NK-92 (cell line): Measurements from ENCODE around the gene IRF3.

Experiments used
- DNase-seq: peaks from one replicate; lab custom pipeline; 2025; ENCODE audit not compliant: unreplicated experiment; lab: John Stamatoyannopoulos, UW

Gene IRF3, protein sequence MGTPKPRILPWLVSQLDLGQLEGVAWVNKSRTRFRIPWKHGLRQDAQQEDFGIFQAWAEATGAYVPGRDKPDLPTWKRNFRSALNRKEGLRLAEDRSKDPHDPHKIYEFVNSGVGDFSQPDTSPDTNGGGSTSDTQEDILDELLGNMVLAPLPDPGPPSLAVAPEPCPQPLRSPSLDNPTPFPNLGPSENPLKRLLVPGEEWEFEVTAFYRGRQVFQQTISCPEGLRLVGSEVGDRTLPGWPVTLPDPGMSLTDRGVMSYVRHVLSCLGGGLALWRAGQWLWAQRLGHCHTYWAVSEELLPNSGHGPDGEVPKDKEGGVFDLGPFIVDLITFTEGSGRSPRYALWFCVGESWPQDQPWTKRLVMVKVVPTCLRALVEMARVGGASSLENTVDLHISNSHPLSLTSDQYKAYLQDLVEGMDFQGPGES

DNA sequence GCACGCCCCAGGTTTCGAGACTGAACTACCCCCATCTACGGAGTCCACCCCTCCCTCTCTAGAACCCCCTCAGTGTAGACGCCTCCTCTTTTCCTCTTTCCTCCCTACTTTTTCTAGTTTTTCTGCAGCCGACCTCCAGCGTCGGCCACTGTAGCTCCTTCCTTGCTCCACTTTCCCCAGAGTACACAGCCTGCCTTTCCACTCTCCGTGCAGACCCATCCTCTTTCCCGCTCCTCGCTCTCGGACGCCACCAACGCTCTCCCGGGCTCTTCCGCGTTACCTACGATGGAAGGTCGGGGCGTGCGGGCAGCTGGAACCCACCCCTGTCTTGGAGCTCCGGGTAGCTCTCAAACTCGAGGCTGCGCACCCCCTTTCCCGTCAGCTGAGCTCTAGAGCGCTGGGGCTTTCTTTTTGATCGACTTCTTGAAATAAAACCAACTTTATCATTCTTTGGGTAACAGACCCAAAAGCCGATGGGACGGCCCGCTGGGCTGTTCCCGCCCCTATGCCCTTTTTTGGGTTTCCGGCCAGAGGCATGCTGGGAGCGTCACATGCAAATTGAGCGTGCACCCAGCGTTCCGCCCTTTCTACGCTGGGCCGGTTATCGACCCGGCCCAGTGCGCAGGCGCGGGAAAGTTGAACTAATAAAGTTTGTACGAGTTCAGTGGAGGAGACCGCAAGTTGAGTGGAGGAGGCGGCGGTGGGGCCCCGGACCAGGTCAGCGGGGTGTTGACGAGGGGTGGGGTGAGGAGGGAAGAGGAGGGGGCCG, at the start of gene IRF3, which contains the start of gene BCL2L12:
Gene IRF3 (minus strand): TSS at position 507 of the 769 bp plus-strand sequence. CDS start 1,019 bp downstream, outside the sequence.
Gene BCL2L12 (plus strand): TSS at position 583 of the 769 bp plus-strand sequence. CDS start 760 bp downstream, outside the sequence.
- DNase-seq: peak; percentile 86

DNA sequence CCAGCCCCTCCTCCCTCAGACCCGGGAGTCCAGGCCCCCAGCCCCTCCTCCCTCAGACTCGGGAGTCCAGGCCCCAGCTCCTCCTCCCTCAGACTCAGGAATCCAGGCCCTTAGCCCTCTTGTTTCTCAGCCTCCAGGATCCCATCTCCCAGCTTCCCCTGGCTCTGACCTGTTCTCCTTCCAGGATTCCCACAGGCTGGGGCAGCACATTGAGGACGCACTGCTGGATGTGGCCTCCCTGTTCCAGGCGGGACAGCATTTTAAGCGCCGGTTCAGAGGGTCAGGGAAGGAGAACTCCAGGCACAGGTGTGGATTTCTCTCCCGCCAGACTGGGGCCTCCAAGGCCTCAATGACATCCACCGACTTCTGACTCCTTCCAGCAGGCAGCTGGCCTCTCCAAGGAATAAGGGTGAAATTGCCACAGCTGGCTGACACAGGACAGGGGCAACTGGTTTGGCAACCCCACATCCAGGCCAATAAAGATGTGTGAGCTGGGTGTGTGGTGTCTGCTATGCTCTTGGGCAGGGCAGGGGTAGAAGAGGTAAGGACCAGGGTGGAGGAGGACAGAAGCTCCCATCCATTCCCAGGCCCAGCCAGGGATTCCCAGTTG, 47.7 kb upstream of the IRF3 start:
- DNase-seq: no peak

DNA sequence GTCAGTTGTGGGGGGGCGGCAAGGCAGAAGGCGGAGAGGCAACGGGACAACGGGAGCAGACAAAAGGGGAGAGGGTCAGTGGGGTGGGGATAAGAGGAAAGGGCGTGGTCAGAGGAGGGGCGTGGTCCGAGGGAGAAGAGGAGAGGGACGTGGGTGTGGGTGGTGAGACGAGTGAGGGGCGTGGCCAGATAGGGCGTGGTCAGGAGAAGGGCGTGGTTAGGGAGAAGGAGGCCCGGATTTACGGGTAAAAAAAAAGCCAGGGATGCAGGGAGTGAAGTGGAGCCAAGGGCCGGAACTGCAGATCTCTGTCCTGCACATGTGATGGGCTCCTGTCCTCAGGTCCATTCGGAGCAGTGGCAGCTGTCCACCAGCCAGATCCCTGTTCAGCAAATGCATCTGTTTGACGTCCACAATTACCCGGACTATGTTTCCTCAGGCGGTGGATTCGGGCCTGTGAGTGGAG, 46.8 kb upstream of the IRF3 start:
- no peak for DNase-seq

- no peak for DNase-seq
Observed at GRCh38 chr19:49710372-49710951, 44.8 kb upstream of the IRF3 start.

DNA sequence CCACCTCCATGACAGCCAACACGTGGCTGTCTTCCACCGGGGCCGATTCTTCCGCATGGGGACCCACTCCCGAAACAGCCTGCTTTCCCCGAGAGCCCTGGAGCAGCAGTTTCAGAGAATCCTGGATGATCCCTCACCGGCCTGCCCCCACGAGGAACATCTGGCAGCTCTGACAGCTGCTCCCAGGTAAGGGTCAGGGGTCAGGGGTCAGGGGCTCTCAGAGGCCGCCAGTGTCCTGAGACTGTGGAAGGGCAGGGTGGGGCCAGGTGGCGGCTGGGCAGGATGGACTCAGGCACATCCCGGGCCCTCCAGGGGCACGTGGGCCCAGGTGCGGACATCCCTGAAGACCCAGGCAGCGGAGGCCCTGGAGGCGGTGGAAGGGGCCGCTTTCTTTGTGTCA, 40.3 kb upstream of the IRF3 start:
- no peak for DNase-seq

- DNase-seq: no peak
Observed at GRCh38 chr19:49704888-49705642, 39.4 kb upstream of the IRF3 start.

- DNase-seq: no peak
Observed at GRCh38 chr19:49701271-49701786, 35.7 kb upstream of the IRF3 start.

GRCh38 chr19:49700563-49700962, 34.9 kb upstream of the IRF3 start:
- DNase-seq: no peak

GRCh38 chr19:49699364-49699763, 33.7 kb upstream of the IRF3 start:
- no peak for DNase-seq

- DNase-seq: no peak
Observed at GRCh38 chr19:49696865-49697264, 31.2 kb upstream of the IRF3 start.

- no peak for DNase-seq
Observed at GRCh38 chr19:49696115-49696514, 30.5 kb upstream of the IRF3 start.

DNA sequence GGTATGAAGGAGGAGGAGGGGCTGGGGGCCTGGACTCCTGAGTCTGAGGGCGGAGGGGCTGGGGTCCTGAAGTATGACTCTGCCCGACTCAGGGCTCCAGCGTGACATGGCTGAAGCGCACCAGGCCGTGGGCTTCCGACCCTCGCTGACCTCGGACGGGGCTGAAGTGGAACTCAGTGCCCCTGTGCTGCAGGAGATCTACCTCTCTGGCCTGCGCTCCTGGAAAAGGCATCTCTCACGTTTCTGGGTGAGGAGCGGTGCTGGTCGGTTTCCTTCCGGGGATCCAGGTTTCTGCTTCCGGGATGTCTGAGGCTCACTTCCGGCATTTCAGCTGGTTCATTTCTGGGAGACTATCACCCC, 26.5 kb upstream of the IRF3 start:
- DNase-seq: no peak

DNA sequence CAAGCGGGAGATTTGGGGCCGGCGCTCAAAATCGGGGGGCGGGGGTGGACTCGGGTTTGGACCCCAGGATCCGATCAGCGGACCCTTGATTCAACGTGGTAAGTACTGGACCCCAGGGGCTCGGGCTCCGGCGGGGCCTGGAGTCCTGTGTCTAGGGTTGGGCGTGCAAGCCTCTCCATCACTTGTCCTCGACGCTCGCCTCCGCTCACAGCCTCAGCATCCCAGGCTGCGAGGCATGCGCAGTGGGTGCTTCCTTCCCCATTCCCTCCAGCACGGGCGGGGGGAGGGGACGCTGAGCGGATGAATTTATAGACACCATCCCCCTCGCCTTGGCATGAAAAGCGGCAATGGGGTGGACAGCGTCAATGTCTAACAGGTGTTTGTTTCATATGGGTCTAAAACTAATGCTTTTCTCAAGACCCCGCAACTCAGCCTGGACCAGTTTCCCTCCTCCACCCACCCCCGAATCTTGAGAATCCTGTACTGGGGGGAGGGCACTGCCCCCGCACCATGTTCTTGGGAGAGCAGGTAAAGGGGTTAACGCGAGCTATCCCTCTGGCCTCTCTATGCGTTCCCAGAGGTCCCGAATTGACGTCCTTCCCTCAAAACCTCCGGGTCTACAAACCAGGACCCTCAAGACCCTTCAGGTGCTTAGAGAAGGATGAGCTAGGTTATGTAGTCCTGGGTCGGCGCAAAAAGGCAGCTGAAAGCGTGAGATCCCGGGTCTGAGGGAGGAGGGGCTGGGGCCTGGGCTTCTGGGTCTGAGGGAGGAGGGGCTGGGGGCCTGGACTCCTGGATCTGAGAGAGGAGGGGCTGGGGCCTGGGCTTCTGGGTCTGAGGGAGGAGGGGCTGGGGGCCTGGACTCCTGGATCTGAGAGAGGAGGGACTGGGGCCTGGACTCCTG, 25.8 kb upstream of the IRF3 start:
- DNase-seq: no peak

DNA sequence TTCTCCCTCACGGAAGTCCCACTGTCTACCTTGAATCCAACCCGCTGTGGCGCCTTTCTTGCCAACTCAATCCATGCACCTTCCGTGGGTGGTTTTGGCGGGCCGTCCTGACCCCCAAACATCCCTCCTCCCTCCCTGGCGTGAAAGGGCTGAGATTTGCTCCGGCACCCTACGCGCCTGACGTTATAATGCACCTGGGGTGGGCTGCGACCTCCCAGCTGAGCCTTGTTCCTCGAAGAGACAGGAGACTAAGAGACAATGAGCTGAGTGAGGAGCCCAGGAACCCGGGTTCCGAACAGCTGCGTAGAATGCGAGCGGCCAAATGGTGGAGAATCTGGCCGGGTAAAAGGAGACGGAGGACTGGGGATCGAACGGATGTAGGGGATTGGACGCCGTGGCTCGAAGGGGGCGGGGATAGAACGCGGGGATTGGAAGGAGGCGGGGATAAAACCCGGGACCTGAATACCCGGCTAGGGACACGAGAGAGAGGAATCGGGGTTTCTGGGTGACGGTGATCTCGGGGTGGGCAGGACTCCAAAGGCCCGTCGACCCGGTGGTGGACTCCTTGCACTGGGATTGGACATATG, 25.1 kb upstream of the IRF3 start, which contains the start of gene CPT1C:
Gene CPT1C (plus strand): TSS at position 461 of the 587 bp plus-strand sequence. CDS start 1,137 bp downstream, outside the sequence.
- no peak for DNase-seq

GRCh38 chr19:49690079-49690655, 24.5 kb upstream of the IRF3 start:
- no peak for DNase-seq

GRCh38 chr19:49689133-49690078, 23.7 kb upstream of the IRF3 start, which contains the start of gene ADM5:
ADM5 (plus strand) TSS chr19:49689594; CDS start chr19:49689838, 244 bp downstream.
- DNase-seq: no peak

- DNase-seq: no peak
Observed at GRCh38 chr19:49688531-49689132, 23.0 kb upstream of the IRF3 start.
